ENCODE measurements around the gene GPI.

Gene GPI

DNA sequence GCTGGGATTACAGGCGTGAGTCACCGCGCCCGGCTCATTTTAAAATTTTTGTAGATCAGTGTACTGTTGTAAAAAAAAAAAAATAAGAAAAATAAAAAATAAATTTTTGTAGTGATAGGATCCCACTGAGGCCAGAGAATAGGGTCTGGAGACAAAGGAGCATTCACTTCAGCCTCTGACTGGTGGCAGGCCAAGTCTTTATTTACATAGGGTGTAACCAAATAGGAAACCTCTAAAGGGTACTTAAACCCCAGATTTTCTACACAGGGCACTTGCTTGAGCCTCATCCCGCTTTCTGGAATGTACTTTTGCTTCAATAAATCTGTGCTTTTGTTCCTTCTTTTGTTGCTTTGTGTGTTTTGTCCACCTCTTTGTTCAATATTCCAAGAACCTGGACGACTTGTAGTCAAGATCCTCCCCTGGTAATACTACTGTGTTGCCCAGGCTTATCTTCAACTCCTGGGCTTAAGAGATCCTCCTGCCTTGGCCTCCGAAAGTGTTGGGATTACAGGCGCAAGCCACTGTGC, 37.1 kb downstream of the GPI start:
- in situ Hi-C loops (cut with MboI; ENCODE audit: low sequenced_read_pairs) = no loop called here

DNA sequence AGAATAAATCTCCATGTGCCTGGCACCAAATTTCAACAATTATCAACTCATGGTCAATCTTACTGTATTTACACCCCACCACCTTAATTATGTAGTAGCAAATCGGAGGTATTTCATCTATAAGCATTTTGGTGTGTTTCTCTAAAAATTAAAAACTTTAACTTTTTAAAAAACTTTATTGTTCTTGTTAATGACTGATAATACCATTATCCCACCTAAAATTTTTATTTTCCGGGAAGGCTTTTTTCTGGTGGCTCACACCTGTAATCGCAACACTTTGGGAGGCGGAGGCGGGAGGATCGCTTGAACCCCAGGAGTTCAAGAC, 38.8 kb downstream of the GPI start:
- in situ Hi-C loops (cut with MboI; ENCODE audit: low sequenced_read_pairs) = no loop called here

DNA sequence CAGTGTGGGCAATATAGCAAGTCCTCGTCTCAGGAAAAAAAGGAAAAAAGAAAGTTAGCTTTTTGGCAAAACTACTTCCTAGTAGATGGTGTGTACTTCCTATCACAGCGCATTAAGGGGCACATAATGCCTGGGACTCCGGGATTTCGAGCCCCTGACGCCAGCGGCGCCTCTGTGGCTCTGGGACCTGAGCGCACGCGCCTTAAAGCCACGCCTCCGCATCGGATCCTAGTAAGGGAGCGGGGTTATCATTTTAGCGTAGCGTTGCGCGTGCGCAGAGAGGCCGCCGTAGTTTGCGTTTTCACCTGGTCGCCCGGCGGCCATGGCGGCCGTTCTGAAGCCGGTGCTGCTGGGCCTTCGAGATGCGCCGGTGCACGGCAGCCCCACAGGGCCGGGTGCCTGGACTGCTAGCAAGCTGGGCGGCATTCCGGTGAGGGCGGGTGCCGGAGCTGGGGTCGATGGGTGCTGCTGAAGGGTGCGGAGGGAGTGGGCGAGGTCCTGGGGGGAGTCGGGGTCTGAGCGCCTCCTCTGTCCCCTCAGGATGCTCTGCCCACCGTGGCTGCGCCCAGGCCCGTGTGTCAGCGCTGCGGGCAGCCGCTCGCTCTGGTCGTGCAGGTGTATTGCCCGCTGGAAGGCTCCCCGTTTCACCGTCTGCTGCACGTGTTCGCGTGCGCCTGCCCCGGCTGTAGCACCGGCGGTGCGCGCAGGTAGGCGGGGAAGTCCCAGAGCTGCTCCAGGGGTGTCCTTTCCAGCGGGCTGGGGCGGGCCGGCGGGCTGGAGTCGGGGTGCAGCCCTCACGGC, 39.3 kb downstream of the GPI start, which contains the start of gene PDCD2L:
Gene PDCD2L, plus strand, starts transcription at position 291 of the 801 bp plus-strand sequence. Its CDS starts 32 bp downstream, at position 323.
- in situ Hi-C loops (cut with MboI; ENCODE audit: low sequenced_read_pairs) = no loop called here

DNA sequence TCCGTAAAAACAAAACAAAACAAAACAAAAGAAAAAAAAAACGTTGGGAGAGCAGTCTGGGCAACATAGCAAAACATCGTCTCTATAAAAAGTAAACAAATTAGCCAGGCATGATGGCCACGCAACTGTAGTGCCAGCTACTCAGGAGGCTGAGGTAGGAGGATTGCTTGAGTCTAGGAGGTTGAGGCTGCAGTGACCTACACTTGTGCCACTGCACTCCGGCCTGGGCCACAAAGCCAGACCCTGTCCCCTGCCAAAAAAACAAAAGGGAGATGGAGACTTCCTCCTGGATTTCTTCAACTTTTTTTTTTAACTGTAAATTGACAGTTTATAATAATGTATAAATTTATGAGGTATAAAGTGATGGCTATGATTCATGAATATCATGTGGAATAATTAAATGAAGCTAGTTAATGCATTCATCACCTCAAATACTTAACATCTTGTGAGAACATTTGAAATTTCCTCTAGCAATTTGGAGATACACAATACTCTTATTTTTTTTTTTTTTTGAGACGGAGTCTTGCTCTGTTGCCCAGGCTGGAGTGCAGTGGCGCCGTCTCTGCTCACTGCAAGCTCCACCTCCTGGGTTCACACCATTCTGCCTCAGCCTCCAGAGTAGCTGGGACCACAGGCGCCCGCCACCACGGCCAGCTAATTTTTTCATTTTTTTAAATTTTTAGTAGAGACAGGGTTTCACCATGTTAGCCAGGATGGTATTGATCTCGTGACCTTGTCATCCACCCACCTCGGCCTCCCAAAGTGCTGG, 41.1 kb downstream of the GPI start:
- in situ Hi-C loops (cut with MboI; ENCODE audit: low sequenced_read_pairs) = no loop called here

DNA sequence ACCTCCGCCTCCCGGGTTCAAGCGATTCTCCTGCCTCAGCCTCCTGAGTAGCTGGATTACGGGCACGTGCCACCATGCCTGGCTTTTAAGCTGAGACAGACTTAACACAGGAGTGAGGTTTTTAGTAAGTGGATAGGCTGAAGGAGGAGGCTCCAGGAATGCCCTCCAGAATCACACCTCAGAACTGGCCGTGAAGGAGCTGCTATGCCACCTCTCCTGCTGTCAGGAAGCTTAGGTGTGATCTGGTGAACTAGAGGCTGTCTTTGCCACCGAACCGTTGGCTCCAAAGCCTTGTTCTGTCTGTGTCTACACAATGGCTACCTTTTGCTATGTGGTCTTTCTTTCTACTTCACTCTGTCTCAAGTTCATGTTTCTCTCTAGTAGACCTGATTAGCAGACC, 43.4 kb downstream of the GPI start:
- in situ Hi-C loops (cut with MboI; ENCODE audit: low sequenced_read_pairs) = no loop called here

DNA sequence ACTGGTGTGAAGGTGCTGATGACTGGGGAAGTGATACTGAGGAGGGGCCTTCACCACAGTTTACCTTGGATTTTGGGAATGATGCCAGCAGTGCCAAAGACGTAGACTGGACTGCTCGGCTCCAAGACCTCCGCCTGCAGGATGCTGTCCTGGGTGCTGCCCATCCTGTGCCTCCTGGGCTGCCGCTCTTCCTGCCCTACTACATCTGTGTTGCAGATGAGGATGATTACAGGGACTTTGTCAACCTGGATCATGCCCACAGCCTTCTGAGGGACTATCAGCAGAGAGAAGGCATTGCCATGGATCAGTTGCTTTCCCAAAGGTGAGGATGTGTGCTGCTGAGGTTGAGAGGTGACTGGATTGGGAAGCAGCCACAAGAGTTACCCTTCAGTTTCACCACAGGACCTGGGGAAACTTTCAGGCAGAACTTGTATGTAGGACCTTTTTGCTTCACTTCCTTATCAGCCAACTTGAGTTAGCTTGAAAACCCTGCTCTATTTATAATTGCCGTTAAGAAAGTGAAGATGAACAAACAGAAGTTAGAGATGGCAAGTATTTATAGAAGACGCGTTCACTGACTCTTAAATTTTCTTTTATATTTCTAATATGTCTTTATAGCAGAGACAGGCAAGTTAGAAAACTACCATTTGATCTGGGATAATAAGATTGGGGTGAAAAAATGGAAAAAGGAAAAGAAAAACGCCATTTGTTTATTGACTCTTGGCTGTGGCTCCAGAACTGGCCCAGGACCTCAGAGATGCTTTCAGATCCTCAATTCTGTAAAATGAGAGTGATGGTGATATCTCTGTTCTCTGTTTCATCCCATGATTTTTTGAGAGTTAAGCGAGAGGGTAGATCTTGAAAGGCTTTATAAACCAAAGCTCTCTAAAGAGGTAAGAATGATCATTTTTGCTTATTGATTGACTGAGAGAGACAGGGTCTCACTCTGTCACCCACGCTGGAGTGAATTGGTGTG, 44.5 kb downstream of the GPI start:
- in situ Hi-C loops (cut with MboI; ENCODE audit: low sequenced_read_pairs) = no loop called here

DNA sequence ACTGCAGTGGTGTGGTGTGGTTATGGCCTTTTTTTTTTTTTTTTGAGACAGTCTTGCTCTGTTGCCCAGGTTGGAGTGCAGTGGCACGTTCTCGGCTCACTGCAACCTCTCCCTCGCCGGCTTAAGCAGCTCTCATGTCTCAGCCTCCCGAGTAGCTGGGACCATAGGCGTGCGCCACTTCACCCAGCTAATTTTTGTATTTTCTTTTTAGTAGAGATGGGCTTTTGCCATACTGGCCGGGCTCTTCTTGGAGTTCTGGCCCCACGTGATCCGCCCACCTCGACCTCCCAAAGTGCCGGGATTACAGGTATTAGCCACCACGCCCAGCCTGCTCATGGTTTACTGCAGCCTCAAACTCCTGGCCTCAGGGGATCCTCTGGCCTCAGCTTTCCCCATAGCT, 46.2 kb downstream of the GPI start:
- in situ Hi-C loops (cut with MboI; ENCODE audit: low sequenced_read_pairs) = no loop called here

DNA sequence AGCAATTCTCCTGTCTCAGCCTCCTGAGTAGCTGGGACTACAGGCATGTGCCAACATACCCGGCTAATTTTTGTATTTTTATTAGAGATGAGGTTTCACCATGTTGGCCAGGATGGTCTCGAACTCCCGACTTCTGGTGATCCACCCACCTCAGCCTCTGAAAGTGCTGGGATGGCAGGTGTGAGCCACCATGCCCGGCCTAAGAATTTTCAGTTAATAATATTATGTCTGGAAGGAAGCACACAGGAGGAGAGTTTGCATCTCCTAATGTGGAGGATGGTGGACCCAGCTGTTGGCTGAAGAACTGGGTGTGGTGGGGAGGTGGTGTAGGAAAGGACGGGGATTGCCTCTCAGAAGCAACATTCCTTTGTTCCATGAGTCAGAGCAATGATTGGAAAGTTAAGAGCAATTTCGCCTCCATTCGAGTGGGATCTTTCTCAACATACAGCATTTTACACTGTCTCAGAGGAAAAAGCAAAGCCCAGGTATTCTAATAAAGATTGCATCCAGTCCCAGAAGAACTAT, 51.1 kb downstream of the GPI start:
- in situ Hi-C loops (cut with MboI; ENCODE audit: low sequenced_read_pairs) = no loop called here

DNA sequence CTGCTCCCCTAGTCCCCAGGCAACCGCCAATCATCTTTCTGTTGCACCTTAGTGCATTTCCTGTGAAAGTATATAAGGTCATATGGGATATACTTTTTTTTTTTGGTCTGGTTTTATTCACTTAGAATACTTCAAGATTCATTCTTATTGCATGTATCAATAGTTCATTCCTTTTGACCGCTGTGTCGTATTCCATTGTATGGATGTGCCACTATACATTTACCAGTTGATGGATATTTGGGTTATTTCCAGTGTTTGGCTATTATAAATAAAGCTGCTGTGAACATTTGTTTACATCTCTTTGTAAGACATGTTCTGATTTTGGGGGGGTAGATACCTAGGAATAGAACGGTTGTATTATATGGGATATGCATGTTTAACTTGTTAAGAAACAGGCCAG, 53.3 kb downstream of the GPI start:
- in situ Hi-C loops (cut with MboI; ENCODE audit: low sequenced_read_pairs) = no loop called here

DNA sequence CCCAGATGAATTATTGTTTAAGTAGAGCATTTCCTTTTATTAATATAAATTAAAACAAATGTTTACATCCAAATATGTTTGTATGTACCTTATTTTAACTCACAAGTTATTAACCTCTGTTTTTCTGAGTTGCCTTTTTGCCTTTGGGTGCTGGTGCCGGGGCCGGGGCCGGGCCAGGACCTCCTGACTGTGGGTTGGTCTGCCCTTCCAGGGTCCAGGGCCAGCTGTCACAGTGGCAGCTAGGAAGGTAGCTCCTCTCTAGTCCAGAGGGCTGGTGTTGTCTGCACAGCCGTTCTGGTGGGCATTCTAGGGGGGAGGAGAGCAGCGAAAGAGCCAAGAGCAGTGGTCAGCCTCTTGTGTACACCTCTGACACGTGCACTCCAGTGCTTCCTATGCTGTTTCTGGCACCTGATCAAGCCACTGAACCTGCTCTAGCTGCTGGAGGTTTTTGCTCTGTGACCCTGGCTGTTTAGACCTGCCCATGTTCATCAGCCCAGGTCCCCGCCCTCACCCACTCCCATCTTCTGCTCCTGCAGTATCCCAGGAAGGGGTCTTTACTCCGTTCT, 61.2 kb downstream of the GPI start:
- in situ Hi-C loops (cut with MboI; ENCODE audit: low sequenced_read_pairs) = no loop called here

DNA sequence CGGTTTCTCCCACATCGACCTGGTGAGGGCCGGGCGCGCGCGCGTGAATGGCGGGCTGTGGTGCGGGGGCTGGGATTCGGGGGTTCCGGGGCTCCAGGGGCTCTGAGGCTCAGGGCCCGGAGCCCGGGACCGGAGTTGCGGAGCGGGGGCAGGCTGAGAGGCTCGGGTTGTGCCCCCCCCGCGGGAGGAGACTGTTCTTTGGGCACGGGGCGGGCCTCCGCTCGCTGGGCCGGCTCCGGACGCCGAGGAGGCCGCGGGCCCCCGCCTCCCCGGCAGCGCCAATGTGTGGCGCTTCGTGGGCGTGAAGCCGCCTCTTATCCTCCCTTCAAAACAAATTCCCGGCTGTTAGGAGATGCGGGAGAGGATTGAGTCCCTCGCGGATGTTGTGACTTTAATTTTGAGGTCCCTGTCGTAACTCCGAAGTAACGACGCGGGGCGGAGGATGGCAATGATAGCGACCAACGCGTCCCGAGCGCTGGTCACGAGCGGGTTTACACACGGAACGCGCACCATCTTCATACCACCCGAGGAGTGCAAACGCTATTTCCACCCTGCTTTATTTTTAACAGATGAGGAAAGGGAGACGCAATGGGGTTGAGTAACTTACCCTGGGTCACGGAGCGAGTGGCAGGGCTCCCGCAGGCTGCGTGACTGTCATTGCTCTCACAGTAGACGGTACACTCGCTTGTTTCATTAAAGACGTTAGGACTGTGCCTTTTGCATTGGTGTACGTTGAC, 63.7 kb downstream of the GPI start:
- in situ Hi-C loops (cut with MboI; ENCODE audit: low sequenced_read_pairs) = no loop called here

DNA sequence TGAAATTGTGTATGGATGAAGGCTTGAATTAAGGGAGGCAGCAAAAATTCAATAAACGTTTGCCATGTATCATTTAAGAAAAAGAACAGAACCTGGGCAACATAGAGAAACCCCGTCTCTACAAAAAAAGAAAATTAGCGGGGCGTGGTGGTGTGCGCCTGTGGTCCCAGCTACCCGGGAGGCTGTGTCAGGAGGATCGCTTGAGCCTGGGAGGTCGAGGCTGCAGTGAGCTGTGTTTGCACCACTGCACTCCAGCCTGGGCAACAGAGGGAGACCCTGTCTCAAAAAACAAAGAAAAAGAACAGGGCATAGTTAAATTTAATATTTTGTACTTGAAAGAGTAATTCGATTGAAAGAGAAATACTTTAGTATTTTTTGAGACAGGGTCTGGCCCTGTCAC, 64.6 kb downstream of the GPI start:
- in situ Hi-C loops (cut with MboI; ENCODE audit: low sequenced_read_pairs) = no loop called here

DNA sequence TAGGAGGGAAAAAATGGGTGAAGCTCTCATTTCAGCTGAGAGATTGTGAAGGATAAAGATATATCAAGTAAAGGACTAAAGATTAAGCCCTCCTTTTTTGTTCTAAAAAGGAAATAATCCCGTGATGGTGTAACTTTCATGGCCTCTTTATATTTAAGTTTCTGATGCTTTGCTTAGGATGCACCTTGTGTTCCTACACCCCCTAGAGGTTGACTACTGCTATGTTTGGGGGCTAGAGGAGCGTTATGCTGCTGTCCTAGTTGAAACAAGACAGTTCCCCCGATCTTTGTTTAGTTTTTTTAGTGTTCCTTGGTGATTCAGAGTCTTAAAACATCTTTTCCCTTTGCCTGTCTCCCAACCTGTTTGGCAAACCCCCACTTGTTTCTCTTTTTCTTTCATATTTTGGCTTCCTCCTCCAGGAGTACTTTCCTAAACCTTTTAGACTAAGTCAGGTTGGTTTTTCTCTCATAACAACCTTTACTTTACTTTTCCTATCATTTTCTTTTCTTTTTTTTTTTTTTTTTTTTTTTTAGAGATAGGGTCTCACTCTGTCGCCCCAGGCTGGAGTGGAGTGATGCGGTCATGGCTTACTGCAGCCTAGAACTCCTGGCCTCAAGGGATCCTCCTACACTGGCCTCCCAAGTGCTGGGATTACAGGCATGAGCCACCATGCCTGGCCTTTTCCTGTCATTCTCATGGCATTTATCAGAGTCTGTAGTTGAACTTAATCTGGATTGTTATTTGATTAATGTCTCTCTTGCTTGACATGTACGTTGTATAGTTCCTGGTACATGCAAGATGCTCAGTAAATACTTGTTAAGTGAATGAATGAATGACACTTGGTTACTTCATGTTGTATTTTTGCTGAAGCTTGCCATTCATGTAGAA, 66.0 kb downstream of the GPI start:
- in situ Hi-C loops (cut with MboI; ENCODE audit: low sequenced_read_pairs) = no loop called here

DNA sequence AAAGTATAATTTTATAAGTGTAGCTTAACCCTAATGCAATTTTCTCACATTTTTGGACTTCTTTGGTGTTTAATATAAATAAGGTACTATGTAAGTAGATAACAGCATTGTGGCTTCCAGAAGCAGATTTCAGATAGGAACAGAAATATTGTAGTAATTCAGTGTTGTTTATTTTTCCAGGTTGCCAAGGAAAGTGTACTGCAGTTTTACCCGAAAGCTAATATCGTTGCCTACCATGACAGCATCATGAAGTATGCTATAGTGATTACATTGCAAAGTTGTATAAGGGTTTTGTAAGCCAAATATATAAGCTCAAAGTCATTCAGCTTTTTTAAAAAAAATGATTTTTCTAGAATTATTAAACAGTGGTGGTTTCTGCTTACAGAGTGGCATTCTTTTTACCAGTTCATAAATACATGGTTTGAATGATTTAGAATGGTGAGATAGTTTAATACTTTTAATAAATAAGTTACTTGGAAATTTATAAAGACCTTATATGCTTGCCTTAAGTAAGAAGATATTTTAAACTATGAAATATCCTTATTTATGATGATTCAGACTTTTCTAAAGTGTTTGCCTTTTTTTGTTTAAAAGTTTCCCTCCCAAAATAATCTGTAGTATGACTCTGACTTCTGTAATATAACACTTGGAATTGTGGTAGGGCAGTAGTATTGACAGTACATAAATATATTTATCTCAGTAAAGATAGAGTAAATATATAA, 66.8 kb downstream of the GPI start:
- in situ Hi-C loops (cut with MboI; ENCODE audit: low sequenced_read_pairs) = no loop called here

DNA sequence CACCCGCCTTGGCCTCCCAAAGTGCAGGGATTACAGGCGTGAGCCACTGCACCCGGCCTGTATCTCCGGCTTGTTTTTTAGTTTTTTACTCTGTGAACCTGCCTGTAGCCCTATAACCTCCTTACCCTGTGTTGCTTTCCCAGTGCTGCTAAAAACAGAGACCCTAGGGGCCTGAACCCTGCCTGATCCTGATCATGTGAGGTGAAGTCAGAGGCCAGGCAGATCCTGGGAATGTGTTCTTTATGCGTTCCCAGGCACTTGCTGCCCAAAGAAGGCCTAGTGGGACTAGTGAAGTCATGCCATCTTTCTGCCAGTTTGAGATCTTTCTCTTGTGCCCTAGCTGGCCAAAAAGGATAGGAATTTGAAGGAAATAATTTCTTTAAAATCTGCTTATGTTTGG, 67.8 kb downstream of the GPI start:
- in situ Hi-C loops (cut with MboI; ENCODE audit: low sequenced_read_pairs) = no loop called here

DNA sequence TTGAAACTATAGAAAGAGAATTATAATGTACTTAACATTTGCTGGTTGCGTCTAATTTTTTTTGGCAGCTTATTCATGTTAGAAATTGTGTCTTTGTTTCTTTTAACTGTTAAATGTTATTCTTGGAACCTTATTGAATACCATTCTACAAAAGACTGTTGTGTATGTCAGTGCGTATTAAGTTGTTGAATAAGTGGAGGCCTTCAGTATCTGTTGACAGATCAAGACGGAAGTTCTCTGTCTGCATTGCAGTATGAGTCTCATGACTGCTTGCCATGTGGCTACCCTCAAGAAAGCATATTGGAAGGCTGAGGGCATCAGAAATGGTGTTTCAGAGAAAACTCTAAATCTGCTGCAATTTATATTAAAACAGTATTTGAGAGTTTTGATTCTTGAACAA, 71.7 kb downstream of the GPI start:
- in situ Hi-C loops (cut with MboI; ENCODE audit: low sequenced_read_pairs) = no loop called here

DNA sequence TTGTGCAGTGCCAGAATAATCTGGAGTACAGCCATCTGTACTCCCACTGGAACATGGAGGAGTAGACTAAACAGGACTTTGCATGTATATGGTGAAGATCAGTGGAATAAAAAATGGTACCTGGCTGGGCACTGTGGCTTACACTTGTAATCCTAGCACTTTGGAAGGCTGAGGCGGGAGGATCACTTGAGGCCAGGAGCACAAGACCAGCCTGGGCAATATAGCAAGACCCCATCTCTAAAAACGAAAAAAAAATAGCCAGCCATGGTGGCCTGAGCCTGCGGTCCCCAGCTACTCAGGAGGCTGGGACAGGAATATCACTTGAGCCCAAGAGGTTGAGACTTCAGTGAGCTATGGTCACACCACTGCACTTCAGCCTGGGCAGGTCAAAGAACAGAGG, 83.2 kb downstream of the GPI start:
- in situ Hi-C loops (cut with MboI; ENCODE audit: low sequenced_read_pairs) = no loop called here

Data from HL-60/S4 treated with retinoic acid at 250 ng/mL for 4 days and 3 days (cell line).